GM19238 (cell line): ENCODE measurements around the gene DNAAF1.

ENCODE experiments used
- DNase-seq: peaks from one replicate; pipeline ENCODE4 v3.0.0; 2011; ENCODE audit warnings: low spot score; ENCODE audit not compliant: insufficient read length

DNAAF1 gene

GRCh38 chr16:84124257-84125073, 20.6 kb upstream of the DNAAF1 start:
- DNase-seq = no peak

GRCh38 chr16:84131117-84131516, 14.0 kb upstream of the DNAAF1 start:
- no peak for DNase-seq

- DNase-seq = no peak
Observed at GRCh38 chr16:84132527-84133285, 12.4 kb upstream of the DNAAF1 start.

GRCh38 chr16:84136331-84137125, 8.6 kb upstream of the DNAAF1 start:
- DNase-seq = no peak

- DNase-seq = no peak
Observed at GRCh38 chr16:84137287-84137686, 7.8 kb upstream of the DNAAF1 start.

GRCh38 chr16:84137769-84138357, 7.2 kb upstream of the DNAAF1 start:
- DNase-seq = no peak

GRCh38 chr16:84138500-84138823, 6.6 kb upstream of the DNAAF1 start:
- no peak for DNase-seq

GRCh38 chr16:84138824-84139627, 6.1 kb upstream of the DNAAF1 start:
- peak; percentile 34 for DNase-seq

GRCh38 chr16:84139628-84140258, 5.4 kb upstream of the DNAAF1 start:
- no peak for DNase-seq

- no peak for DNase-seq
Observed at GRCh38 chr16:84141143-84141670, 3.9 kb upstream of the DNAAF1 start.

- DNase-seq = no peak
Observed at GRCh38 chr16:84143081-84143480, 2.0 kb upstream of the DNAAF1 start.

- DNase-seq = no peak
Observed at GRCh38 chr16:84143784-84144199, 1.3 kb upstream of the DNAAF1 start.

- DNase-seq = peak; percentile 35
Observed at GRCh38 chr16:84144209-84144858, 774 bp upstream of the DNAAF1 start.

GRCh38 chr16:84150926-84151325, 5.8 kb downstream of the DNAAF1 start:
- no peak for DNase-seq

- DNase-seq = no peak
Observed at GRCh38 chr16:84153660-84154214, 8.6 kb downstream of the DNAAF1 start.

- DNase-seq = no peak
Observed at GRCh38 chr16:84155226-84155625, 10.1 kb downstream of the DNAAF1 start.

- DNase-seq = no peak
Observed at GRCh38 chr16:84155771-84156170, 10.7 kb downstream of the DNAAF1 start.

GRCh38 chr16:84156342-84156784, 11.3 kb downstream of the DNAAF1 start:
- no peak for DNase-seq

GRCh38 chr16:84159007-84159406, 13.9 kb downstream of the DNAAF1 start:
- no peak for DNase-seq
